BJ (cell line): Measurements from ENCODE around the gene ARHGAP24. TPM values are rescaled to one million over a fixed set of nuclear protein-coding genes. Genes with fewer than 3 reads are reported as not detected.
"Not testable (repeated sequence)": the region's sequence is repeated elsewhere in the genome, so short reads cannot be mapped to it uniquely, and the experiment has no call there.

Source experiments
- CTCF ChIA-PET: fragments of 350-600 bp; formaldehyde crosslinking; extraction: SDS; loops from one replicate; lab custom pipeline; 2021; ENCODE audit warnings: antibody characterized with exemption, inconsistent platforms; lab: Yijun Ruan, JAX
- POLR2A ChIA-PET: fragments of 300-600 bp; sonication (Branson Sonifier 250); formaldehyde crosslinking; extraction: SDS; loops from one replicate; lab custom pipeline; 2021; ENCODE audit warnings: antibody characterized with exemption; lab: Charles Lee
- DNase-seq: peaks from one replicate; pipeline ENCODE4 v3.0.0-alpha.2; 2011; ENCODE audit warnings: low read depth
- H3K27me3 ChIP-seq: 2 replicates; pipeline ENCODE4 v1.6.0; 2011; ENCODE audit warnings: low read length; ENCODE audit not compliant: control insufficient read depth, insufficient read depth
- H3K36me3 ChIP-seq: 2 replicates; pipeline ENCODE4 v1.5.1; 2011; ENCODE audit warnings: low read length; ENCODE audit not compliant: control insufficient read depth, insufficient read depth
- H3K4me3 ChIP-seq: 2 replicates; pipeline ENCODE4 v1.5.1; 2011; ENCODE audit warnings: low read depth, mild to moderate bottlenecking, control low read depth, low read length
- polyA plus RNA-seq: library from polyadenylated mRNA; depleted of rRNA; stranded (reverse); fragments of >200 nt; gene quantifications from 2 replicates; pipeline ENCODE4 v1.2.3, GENCODE V29; 2011
- TF ChIP-seq, protein P1 (sequence below): IDR thresholded peaks from 2 replicates; pipeline ENCODE4 v1.5.1; 2011; ENCODE audit warnings: low read depth, mild to moderate bottlenecking, control low read depth, inconsistent platforms, low read length, moderate library complexity; ENCODE audit not compliant: insufficient read depth

ARHGAP24 gene
- polyA plus RNA-seq, 1 experiment = 17.7 TPM

DNA sequence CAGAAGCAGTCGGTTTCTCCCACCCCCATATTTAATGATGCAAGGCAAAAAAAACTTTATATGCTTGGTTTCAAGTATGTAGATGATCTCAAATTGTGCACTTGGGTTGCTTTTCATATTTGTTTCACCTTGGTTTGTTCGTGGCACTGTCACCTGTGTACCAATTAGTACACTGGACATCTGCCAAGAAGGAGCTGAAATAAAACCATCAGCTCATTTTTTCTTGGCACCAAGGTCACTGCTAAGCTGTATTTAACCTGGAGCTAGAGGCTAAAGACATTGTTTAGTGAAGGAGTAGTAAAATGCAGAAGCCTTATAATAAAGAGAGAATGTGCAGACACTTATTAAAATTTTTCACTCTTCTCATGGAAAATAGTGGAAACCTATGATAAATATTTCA, 430.8 kb downstream of the ARHGAP24 start:
- H3K27me3 ChIP-seq = no peaks in the 10 kb centered on the region
- H3K4me3 ChIP-seq = no peak overlapping the region
- ChIA-PET CTCF (interaction anchor here (1.1 kb wide), 1 partner anchor 48 kb away, joined by 3 read pairs; no protein-coding TSS in a partner anchor), POLR2A (interaction anchor here (0.5 kb wide), 1 partner anchor 721 kb away, joined by 3 read pairs; no protein-coding TSS in a partner anchor)
- no peak for DNase-seq
- H3K36me3 ChIP-seq = no peaks in the 10 kb centered on the region
- TF ChIP-seq, protein P1, sequence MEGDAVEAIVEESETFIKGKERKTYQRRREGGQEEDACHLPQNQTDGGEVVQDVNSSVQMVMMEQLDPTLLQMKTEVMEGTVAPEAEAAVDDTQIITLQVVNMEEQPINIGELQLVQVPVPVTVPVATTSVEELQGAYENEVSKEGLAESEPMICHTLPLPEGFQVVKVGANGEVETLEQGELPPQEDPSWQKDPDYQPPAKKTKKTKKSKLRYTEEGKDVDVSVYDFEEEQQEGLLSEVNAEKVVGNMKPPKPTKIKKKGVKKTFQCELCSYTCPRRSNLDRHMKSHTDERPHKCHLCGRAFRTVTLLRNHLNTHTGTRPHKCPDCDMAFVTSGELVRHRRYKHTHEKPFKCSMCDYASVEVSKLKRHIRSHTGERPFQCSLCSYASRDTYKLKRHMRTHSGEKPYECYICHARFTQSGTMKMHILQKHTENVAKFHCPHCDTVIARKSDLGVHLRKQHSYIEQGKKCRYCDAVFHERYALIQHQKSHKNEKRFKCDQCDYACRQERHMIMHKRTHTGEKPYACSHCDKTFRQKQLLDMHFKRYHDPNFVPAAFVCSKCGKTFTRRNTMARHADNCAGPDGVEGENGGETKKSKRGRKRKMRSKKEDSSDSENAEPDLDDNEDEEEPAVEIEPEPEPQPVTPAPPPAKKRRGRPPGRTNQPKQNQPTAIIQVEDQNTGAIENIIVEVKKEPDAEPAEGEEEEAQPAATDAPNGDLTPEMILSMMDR = no peak

DNA sequence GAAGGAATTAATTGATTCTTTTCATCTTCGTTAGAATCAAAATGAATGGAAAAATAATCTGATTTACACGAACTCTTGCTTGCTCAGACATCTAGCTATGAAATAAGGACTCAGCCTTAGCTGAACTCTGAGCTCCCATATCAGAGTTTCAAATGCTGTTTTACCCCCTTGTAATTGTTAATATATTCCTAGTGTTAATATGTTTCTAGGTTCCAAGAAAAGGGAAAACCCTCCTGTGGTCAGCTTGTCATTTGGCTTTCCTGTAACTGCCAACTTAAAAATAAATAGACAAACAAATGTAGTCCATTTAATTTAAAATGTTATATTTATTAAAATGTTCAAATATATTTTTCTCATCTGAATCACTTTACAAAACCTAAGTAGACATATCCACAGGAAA, 432.1 kb downstream of the ARHGAP24 start:
- Histone ChIP-seq H3K27me3 (no peaks in the 10 kb centered on the region), H3K4me3 (no peak overlapping the region), H3K36me3 (no peaks in the 10 kb centered on the region)
- CTCF ChIA-PET = interaction anchor here (0.6 kb wide), 1 partner anchor 9 kb away, joined by 3 read pairs; no protein-coding TSS in a partner anchor
- TF ChIP-seq, protein P1 = no peak
- no peak for DNase-seq
- POLR2A ChIA-PET = no interaction called here

DNA sequence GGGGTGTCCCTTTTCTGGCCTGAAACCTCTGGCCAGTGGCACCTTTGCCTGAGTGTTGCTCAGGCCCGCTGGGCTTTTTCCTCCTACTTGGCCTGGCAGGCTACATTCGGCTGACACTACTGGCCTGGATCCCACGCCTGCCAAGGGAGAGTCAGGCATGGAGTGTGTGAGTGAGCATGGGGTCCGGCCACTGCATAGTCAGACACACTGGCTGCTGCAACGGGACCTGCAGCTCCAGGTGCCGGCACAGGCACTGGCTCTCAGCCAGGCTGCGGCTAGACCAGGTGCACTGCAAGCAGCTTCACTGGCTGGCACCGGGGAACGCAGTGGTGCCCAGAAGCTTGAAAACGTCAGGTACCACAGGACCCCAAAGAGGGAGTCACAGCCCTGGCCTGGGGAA, 434.9 kb downstream of the ARHGAP24 start:
- H3K36me3 ChIP-seq = no peaks in the 10 kb centered on the region
- H3K4me3 ChIP-seq = no peak overlapping the region
- DNase-seq = no peak
- CTCF ChIA-PET = interaction anchor here (1.2 to 1.4 kb wide), 2 partner anchors 12 to 15 kb away, joined by 3 read pairs; no protein-coding TSS in a partner anchor
- TF ChIP-seq, protein P1 = no peak
- POLR2A ChIA-PET = no interaction called here
- no peaks in the 10 kb centered on the region for H3K27me3 ChIP-seq

DNA sequence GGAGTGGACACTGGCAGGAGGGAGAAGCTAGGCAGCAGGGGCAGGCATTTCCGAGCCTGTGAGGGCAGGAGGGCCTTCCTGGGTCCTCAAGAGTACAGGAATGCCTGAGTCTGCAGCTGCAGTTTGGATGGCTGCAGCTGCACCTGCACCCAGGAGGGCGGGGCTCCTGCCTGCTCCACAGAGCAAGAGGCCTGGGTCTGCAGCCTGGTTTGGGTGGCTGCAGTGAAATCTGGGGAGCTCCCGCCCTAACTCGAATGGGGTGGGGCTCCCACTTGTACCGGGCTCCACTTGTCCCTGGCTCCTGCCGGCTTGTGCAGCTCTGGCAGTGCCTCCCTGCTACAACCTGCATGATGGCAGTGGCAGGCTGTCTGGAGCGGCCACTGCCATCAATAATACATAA, 436.0 kb downstream of the ARHGAP24 start:
- H3K36me3 ChIP-seq = no peaks in the 10 kb centered on the region
- no peak overlapping the region for H3K4me3 ChIP-seq
- TF ChIP-seq, protein P1 = no peak
- H3K27me3 ChIP-seq = no peaks in the 10 kb centered on the region
- DNase-seq = no peak
- POLR2A ChIA-PET = no interaction called here
- CTCF ChIA-PET = interaction anchor here (1.2 kb wide), 1 partner anchor 14 kb away, joined by 3 read pairs; no protein-coding TSS in a partner anchor

DNA sequence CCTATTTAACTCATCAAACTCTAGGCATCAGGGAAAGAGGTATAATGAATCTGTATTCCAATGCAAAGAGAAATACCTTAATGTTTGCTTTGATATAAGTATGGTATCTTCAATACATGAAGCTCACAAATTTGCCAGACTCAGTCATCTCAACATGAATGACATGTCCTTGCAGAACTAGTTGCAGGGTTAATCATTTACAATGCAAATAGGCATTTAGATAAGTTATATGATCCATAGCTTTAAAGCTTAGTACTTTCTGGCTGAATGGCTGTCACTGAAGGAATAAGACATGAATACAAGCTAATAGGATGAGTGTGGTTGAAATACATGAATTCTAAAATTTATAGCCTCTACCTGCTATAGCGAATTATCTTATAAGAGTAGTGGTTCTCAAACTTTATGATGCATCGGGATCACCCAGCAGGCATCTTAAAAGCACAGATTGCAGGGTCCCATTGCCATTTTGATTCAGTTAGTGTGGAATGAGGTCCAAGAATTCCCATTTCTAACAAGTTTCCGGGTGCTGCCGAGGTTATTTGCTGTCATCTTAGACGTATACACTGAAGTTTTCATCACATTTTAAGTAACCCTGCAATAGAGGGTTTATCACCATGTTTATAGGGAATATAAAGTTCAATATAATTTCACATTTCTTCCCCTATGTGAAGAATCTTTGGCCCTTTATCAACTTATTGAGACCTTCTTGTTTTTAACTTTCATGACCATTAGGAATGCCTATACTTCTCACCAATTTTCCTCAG, 439.2 kb downstream of the ARHGAP24 start:
- DNase-seq = no peak
- Histone ChIP-seq H3K4me3 (no peak overlapping the region), H3K36me3 (no peaks in the 10 kb centered on the region), H3K27me3 (no peaks in the 10 kb centered on the region)
- ChIA-PET CTCF (no interaction called here), POLR2A (no interaction called here)
- TF ChIP-seq, protein P1 = no peak

DNA sequence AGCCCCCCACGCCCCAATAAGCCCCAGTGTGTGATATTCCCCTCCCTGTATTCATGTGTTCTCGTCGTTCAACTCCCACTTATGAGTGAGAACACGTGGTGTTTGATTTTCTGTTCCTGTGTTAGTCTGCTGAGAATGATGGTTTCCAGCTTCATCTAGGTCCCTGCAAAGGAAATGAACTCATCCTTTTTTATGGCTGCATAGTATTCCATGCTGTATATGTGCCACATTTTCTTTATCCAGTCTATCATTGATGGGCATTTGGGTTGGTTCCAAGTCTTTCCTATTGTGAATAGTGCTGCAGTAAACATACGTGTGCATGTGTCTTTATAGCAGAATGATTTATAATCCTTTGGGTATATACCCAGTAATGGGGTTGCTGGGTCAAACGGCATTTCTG, 440.6 kb downstream of the ARHGAP24 start:
- DNase-seq, H3K27me3 ChIP-seq, H3K36me3 ChIP-seq, CTCF ChIA-PET, POLR2A ChIA-PET, H3K4me3 ChIP-seq: not testable (repeated sequence)
